ENCODE results near the gene PRR22. TPM values are rescaled to one million over a fixed set of nuclear protein-coding genes. Genes with fewer than 3 reads are reported as not detected.
A peak's percentile ranks its signal among the peaks of the same experiment; 100 is the strongest.

PRR22 gene
- total RNA-seq, 1 donor, result 0.36 TPM

- no peak overlapping the region for H3K4me3 ChIP-seq (ENCODE audit: insufficient read depth, low read length)
- TF ChIP-seq CTCF (IDR thresholded peaks at IDR 0.05; ENCODE audit: extremely low read depth, low read depth, low read length), result no peak
- H3K79me2 ChIP-seq (ENCODE audit: insufficient read depth, low read length), result no peaks in the 10 kb centered on the region
- H3K27me3 ChIP-seq (ENCODE audit: insufficient read depth, low read length), result peaks cover 21% of the 10 kb centered on the region
- no peaks in the 10 kb centered on the region for H3K9me3 ChIP-seq (ENCODE audit: low read depth, low read length)
- no peak overlapping the region for H3K27ac ChIP-seq (ENCODE audit: low read depth, low read length)
- H4K20me1 ChIP-seq (ENCODE audit: insufficient read depth, low read length), result no peaks in the 10 kb centered on the region
- H3K4me1 ChIP-seq (ENCODE audit: insufficient read depth, low read length), result peaks cover 12% of the 10 kb centered on the region
- peak; percentile 84 for DNase-seq (ENCODE audit: insufficient read length, low spot score, missing footprints)
- H3K4me2 ChIP-seq (ENCODE audit: insufficient read depth, low read length), result peak overlapping the region; percentile 92
- H2AFZ ChIP-seq (ENCODE audit: low read length), result no peak overlapping the region
- H3K36me3 ChIP-seq (ENCODE audit: insufficient read depth, low read length), result no peaks in the 10 kb centered on the region
Observed at GRCh38 chr19:5829567-5830310, 45.2 kb upstream of the PRR22 start.

DNA sequence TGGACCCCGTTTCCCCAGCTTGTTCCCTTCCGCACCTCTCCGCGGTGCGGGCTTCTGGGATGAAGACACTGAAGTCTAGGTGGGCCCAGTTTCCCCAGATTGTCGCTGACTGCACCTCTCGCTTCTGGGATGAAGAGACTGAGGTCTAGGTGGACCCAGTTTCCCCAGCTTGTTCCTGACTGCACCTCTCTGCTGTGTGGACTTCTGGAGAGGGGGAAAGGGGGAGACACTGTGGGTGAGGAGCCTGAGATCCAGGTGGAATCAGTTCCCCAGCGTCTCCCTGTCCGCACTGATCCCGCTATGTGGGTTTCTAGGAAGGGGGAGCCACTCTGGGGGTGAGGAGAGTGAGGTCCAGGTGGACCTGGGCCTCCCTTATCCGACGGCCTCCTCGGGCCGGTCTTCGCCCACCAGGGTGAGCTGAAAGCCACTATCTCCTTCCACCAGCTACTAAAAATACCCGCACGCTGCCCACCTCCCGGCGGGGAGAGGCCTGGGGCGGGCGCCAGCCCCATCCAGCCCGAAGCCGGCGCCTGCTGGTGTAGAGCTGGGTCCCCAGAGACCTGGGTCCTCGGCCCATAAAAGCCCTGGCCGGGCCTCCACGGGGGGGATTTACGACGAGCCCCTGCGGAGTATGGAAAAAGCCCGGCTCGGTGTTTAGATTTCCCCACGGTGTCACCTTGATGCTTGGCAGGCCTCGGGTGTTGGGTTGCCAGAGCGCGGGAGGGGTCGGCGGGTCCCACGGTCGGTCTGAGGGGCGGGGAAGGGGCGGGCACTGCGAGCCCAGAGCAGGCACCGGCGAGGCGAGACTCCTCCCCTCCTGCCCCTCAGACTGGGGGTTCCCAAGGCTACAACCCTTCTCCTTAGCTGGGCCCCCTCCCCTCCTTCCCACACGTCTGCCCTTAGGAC, 44.4 kb upstream of the PRR22 start:
- Histone ChIP-seq H3K4me3 (ENCODE audit: insufficient read depth, low read length) (peak overlapping the region; percentile 77), H3K9me3 (ENCODE audit: low read depth, low read length) (no peaks in the 10 kb centered on the region), H3K4me2 (ENCODE audit: insufficient read depth, low read length) (peak overlapping the region; percentile 92), H4K20me1 (ENCODE audit: insufficient read depth, low read length) (no peaks in the 10 kb centered on the region), H3K36me3 (ENCODE audit: insufficient read depth, low read length) (no peaks in the 10 kb centered on the region), H3K27me3 (ENCODE audit: insufficient read depth, low read length) (peaks cover 20% of the 10 kb centered on the region), H3K79me2 (ENCODE audit: insufficient read depth, low read length) (no peaks in the 10 kb centered on the region), H3K27ac (ENCODE audit: low read depth, low read length) (peak overlapping the region; percentile 69), H3K4me1 (ENCODE audit: insufficient read depth, low read length) (peaks cover 12% of the 10 kb centered on the region), H2AFZ (ENCODE audit: low read length) (peak overlapping the region; percentile 89)
- peak; percentile 87 for DNase-seq (ENCODE audit: insufficient read length, low spot score, missing footprints)
- no peak for TF ChIP-seq CTCF (IDR thresholded peaks at IDR 0.05; ENCODE audit: extremely low read depth, low read depth, low read length)

DNA sequence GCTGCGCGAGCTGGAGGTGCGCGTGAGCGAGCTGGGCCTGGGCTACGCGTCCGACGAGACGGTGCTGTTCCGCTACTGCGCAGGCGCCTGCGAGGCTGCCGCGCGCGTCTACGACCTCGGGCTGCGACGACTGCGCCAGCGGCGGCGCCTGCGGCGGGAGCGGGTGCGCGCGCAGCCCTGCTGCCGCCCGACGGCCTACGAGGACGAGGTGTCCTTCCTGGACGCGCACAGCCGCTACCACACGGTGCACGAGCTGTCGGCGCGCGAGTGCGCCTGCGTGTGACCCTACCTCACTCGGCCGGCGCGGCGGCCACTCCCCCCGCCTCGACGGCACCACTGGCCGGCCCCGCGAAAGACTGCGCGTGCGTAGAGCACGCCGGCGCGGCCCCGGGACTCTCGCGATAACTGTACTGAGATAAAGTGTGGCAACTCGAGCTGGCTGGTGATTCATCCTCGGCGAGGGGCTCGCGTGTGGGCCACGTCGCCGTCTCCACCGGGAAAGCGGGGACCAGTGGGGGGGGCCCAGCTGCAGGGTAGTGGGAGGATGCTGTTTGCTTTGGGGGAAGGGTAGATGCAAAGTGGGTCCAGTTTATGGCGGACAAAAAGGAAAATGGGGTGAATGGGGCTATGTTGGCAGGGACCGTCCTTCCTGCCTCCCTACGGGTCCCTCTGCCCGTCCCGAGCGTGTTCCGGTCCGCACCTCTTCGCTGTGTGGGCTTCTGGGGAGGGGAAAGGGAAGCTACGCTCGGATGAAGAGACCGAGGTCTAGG, 43.5 kb upstream of the PRR22 start:
- Histone ChIP-seq H4K20me1 (ENCODE audit: insufficient read depth, low read length) (no peaks in the 10 kb centered on the region), H3K36me3 (ENCODE audit: insufficient read depth, low read length) (no peaks in the 10 kb centered on the region), H3K27ac (ENCODE audit: low read depth, low read length) (peak overlapping the region; percentile 69)

More for the DNA sequence above, 43.5 kb upstream of the PRR22 start:
- TF ChIP-seq CTCF (IDR thresholded peaks at IDR 0.05; ENCODE audit: extremely low read depth, low read depth, low read length), result no peak
- Histone ChIP-seq H3K27me3 (ENCODE audit: insufficient read depth, low read length) (peaks cover 20% of the 10 kb centered on the region), H3K79me2 (ENCODE audit: insufficient read depth, low read length) (no peaks in the 10 kb centered on the region), H3K4me1 (ENCODE audit: insufficient read depth, low read length) (peaks cover 12% of the 10 kb centered on the region), H3K9me3 (ENCODE audit: low read depth, low read length) (no peaks in the 10 kb centered on the region), H2AFZ (ENCODE audit: low read length) (peak overlapping the region; percentile 89), H3K4me3 (ENCODE audit: insufficient read depth, low read length) (peak overlapping the region; percentile 77), H3K4me2 (ENCODE audit: insufficient read depth, low read length) (peak overlapping the region; percentile 92)
- DNase-seq (ENCODE audit: insufficient read length, low spot score, missing footprints), result peak; percentile 100

All from osteoblast (primary cell).